ENCODE results near the gene SH3RF3. TPM values are rescaled to one million over a fixed set of nuclear protein-coding genes. Genes with fewer than 3 reads are reported as not detected.

Gene SH3RF3
- total and polyA plus RNA-seq, 10 of the 15 experiments (the other 5 are each of a cell fraction or from before 2014, with no cell fraction given) = 0.08 to 8.8 (median 2.3) TPM

GRCh38 chr2:109341355-109342255, 212.6 kb downstream of the SH3RF3 start (continued):
- TF ChIP-seq NR2C1 (IDR thresholded peaks at IDR 0.05) (no peak), IRF4 (IDR thresholded peaks at IDR 0.05; ENCODE audit: low read depth, low read length) (no peak), ETV6 (conservative IDR thresholded peaks at IDR 0.05 in 1 of 2, IDR thresholded peaks at IDR 0.05 in 1 of 2; ENCODE audit: borderline replicate concordance in 1 of 2, low read depth in 1 of 2) (no peak)
- TF ChIP-seq, protein P1, sequence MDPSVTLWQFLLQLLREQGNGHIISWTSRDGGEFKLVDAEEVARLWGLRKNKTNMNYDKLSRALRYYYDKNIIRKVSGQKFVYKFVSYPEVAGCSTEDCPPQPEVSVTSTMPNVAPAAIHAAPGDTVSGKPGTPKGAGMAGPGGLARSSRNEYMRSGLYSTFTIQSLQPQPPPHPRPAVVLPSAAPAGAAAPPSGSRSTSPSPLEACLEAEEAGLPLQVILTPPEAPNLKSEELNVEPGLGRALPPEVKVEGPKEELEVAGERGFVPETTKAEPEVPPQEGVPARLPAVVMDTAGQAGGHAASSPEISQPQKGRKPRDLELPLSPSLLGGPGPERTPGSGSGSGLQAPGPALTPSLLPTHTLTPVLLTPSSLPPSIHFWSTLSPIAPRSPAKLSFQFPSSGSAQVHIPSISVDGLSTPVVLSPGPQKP (IDR thresholded peaks at IDR 0.05; ENCODE audit: low read depth, low read length) = no peak

DNA sequence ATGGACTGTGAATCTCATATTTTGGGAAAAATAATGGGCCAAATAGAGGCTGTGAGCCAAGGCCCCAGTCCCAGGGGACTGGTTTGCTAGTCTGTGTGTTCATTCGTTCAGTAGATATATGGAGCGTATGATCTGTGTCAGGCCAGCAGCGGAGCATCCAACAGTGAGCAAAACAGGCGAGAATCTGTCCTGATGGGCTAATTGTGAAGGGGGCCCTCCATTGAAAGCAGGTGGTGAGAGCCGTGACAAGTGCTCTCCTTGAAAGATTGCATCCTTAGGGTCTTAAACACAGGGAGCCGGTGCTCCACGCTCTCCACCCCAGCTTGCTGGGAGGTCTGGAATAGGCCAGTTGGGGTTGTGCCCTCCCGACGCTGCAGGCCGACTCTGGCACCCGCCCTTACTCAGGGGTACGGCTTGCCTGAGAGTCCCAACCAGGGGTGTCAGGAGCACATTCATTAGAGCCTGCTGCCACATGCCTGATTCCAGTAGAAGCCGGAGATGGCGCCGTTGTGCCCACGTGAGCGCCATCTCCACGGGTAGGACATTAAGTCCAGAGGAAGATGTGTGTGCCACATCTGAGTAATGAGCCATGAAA, 213.3 kb downstream of the SH3RF3 start:
- Histone ChIP-seq H3K4me3 (no peak overlapping the region), H3K4me1 (ENCODE audit: control insufficient read depth, insufficient read depth, low read length) (no peaks in the 10 kb centered on the region), H2AFZ (ENCODE audit: control insufficient read depth, low read depth, low read length) (no peak overlapping the region), H3K27me3 (replicated peaks in 1 of 2; ENCODE audit: control insufficient read depth in 2 of 2, insufficient read depth in 2 of 2, low read length in 1 of 2) (no peaks in the 10 kb centered on the region), H3K79me2 (ENCODE audit: control insufficient read depth, insufficient read depth, low read length) (no peaks in the 10 kb centered on the region), H3K9me3 (replicated peaks; ENCODE audit: control insufficient read depth, insufficient read depth, low read length) (no peaks in the 10 kb centered on the region), H4K20me1 (ENCODE audit: control insufficient read depth, insufficient read depth) (no peaks in the 10 kb centered on the region), H3K9ac (ENCODE audit: control insufficient read depth, insufficient read depth, low read length) (no peak overlapping the region), H3K27ac (ENCODE audit: control insufficient read depth, insufficient read depth) (no peak overlapping the region), H3K36me3 (ENCODE audit: control insufficient read depth in 2 of 2, insufficient read depth in 2 of 2, low read length in 1 of 2) (no peaks in the 10 kb centered on the region), H3K4me2 (ENCODE audit: control insufficient read depth, insufficient read depth) (no peak overlapping the region)
- WGBS (ENCODE audit: insufficient coverage, insufficient replicate concordance, low lambda C conversion rate, missing lambda C conversion rate) = 56% methylated on average over 18 of the region's 18 CpGs
- ChIA-PET RAD21 (ENCODE audit: unreplicated experiment) (no interaction called here), SMC1A (ENCODE audit: uncharacterized antibody, unreplicated experiment) (no interaction called here), CTCF (interaction anchor here (0.7 kb wide), 1 partner anchor 81 kb away, joined by 3 read pairs; no protein-coding TSS in a partner anchor), POLR2A (no interaction called here)
- FAIRE-seq (no peak), ATAC-seq (no peak), DNase-seq (ENCODE audit: low read depth, low spot score) (no peak)
- intact Hi-C loops (cut with micrococcal nuclease; ENCODE audit: unreplicated experiment) = loop anchor here (2.0 kb wide), 1 partner anchor 56 kb away; no protein-coding TSS in a partner anchor
- in situ Hi-C loops (cut with MboI) = no loop called here
- BruUV-seq (replicated peaks) = no TSS peak
- no peak for TF ChIP-seq ETV6 (conservative IDR thresholded peaks at IDR 0.05 in 1 of 2, IDR thresholded peaks at IDR 0.05 in 1 of 2; ENCODE audit: borderline replicate concordance in 1 of 2, low read depth in 1 of 2)
- TF ChIP-seq STAT3 (IDR thresholded peaks at IDR 0.05; ENCODE audit: low read depth, low read length) = no peak
- TF ChIP-seq, protein P2, sequence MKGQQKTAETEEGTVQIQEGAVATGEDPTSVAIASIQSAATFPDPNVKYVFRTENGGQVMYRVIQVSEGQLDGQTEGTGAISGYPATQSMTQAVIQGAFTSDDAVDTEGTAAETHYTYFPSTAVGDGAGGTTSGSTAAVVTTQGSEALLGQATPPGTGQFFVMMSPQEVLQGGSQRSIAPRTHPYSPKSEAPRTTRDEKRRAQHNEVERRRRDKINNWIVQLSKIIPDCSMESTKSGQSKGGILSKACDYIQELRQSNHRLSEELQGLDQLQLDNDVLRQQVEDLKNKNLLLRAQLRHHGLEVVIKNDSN (IDR thresholded peaks at IDR 0.05; ENCODE audit: borderline replicate concordance, extremely low read length, insufficient read depth, low read depth, low read length) = no peak
- no peak for TF ChIP-seq POLR2AphosphoS2 (IDR thresholded peaks at IDR 0.05; ENCODE audit: low read depth, low read length)
- no peak for TF ChIP-seq ZNF207 (IDR thresholded peaks at IDR 0.05; ENCODE audit: borderline replicate concordance)
- no peak for TF ChIP-seq BCL11A (IDR thresholded peaks at IDR 0.05; ENCODE audit: low read depth, low read length)
- TF ChIP-seq TBL1XR1 (IDR thresholded peaks at IDR 0.05; ENCODE audit: low read depth, low read length) = no peak
- no peak for TF ChIP-seq KAT2A (conservative IDR thresholded peaks at IDR 0.05; ENCODE audit: control insufficient read depth, low read depth, low read length)
- no peak for TF ChIP-seq CUX1 (IDR thresholded peaks at IDR 0.05; ENCODE audit: insufficient replicate concordance, low read depth, low read length)
- no peak for TF ChIP-seq PML (IDR thresholded peaks at IDR 0.05; ENCODE audit: low read length)

Measured in GM12878 (cell line).